Nephron (organoid): Measurements from ENCODE around the gene F5.

Source experiments
- H3K27ac Mint-ChIP-seq, 3 experiments: 2 replicates each; pipeline ENCODE4 v1.8.0; 2020; ENCODE audit warnings: mixed read lengths in 3 of 3, mild to moderate bottlenecking in 2 of 3, moderate library complexity in 1 of 3
- H3K27me3 Mint-ChIP-seq: 2 replicates; pipeline ENCODE4 v1.8.0; 2021; ENCODE audit warnings: low read depth, mild to moderate bottlenecking, moderate library complexity, mixed read lengths
- H3K36me3 Mint-ChIP-seq: 2 replicates; pipeline ENCODE4 v1.8.0; 2020; ENCODE audit warnings: low read depth, mixed read lengths
- H3K4me1 Mint-ChIP-seq: 2 replicates; pipeline ENCODE4 v1.8.0; 2020; ENCODE audit warnings: mixed read lengths
- H3K4me3 Mint-ChIP-seq, 3 experiments: 2 replicates each; pipeline ENCODE4 v1.8.0; 2020; ENCODE audit warnings: mild to moderate bottlenecking in 3 of 3, mixed read lengths in 3 of 3, moderate library complexity in 2 of 3
- H3K9me3 Mint-ChIP-seq: 2 replicates; pipeline ENCODE4 v1.8.0; 2020; ENCODE audit warnings: mixed read lengths
- TF ChIP-seq, protein P1 (sequence below), 3 experiments: fragments of 200-600 bp; sonication (generic); IDR thresholded peaks; one replicate each; pipeline ENCODE4 v1.5.0; 2021; ENCODE audit warnings: antibody characterized with exemption in 3 of 3; ENCODE audit not compliant: unreplicated experiment in 3 of 3

F5 gene

DNA sequence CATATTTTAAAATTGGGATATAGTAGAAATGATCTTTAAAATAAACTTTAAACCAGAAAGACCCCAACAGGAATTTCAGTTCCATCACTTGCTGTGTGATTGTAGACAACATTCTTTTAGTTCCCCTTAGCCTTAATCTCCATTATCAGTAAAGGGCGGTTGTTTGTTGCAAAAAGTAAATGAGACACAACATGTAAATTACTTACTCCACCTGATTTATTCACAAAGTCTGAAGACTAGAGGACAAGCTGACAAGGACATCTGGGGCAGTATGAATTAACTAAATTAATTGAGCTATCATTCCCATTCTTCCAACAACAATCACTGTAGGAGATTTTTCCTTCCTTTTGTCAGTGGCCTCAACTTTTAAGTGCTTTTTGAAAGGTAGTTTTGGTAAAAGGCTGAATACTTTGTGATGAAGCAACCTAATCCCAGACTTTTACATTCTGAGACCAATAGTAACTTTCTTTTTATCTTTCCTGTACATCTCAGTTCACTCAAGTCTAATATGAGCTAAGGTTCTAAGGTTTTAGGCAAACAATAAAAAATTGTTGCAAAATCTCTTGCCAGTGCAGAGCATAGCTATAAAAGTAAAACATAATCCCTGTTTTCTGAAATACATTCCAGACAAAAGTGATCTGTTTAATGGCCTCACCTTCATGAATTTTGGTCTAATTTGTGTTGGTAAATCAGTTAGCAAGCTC is 106.8 kb downstream of the F5 start:
- Mint-ChIP-seq H3K27ac (no peak overlapping the region), H3K27me3 (no peaks in the 10 kb centered on the region)

DNA sequence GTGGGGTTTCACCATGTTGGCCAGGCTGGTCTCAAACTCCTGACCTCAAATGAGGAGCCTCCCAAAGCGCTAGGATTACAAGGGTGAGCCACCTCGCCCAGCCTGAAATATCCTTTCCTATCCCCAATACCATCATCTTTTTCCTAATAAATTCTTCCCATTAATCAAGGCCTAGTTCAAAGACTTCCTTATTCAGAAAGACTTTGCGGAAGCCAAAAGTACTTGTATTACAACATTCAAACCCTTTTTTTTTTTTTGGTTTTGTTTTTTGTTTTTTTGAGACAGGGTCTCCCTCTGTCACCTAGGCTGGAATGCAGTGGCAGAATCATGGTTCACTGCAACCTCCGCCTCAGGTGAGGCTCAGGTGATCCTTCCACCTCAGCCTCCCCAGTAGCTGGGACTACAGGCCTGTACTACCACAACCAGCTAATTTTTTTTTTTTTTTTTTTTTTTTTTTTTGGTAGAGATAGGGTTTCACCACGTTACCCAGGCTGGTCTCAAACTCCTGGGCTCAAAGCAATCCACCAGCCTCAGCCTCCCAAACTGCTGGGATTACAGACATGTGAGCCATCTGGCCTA is 108.1 kb downstream of the F5 start:
- Mint-ChIP-seq H3K9me3 (no peaks in the 10 kb centered on the region), H3K4me1 (peaks cover 9% of the 10 kb centered on the region), H3K36me3 (peaks cover 10% of the 10 kb centered on the region)

More for the DNA sequence above, 106.8 kb downstream of the F5 start:
- H3K9me3 Mint-ChIP-seq, result no peaks in the 10 kb centered on the region
- TF ChIP-seq, protein P1, sequence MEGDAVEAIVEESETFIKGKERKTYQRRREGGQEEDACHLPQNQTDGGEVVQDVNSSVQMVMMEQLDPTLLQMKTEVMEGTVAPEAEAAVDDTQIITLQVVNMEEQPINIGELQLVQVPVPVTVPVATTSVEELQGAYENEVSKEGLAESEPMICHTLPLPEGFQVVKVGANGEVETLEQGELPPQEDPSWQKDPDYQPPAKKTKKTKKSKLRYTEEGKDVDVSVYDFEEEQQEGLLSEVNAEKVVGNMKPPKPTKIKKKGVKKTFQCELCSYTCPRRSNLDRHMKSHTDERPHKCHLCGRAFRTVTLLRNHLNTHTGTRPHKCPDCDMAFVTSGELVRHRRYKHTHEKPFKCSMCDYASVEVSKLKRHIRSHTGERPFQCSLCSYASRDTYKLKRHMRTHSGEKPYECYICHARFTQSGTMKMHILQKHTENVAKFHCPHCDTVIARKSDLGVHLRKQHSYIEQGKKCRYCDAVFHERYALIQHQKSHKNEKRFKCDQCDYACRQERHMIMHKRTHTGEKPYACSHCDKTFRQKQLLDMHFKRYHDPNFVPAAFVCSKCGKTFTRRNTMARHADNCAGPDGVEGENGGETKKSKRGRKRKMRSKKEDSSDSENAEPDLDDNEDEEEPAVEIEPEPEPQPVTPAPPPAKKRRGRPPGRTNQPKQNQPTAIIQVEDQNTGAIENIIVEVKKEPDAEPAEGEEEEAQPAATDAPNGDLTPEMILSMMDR (IDR thresholded peaks at IDR 0.05; ENCODE audit: unreplicated experiment in 3 of 3), result no peak
- H3K4me1 Mint-ChIP-seq, result peaks cover 22% of the 10 kb centered on the region
- no peak overlapping the region for H3K4me3 Mint-ChIP-seq
- peaks cover 10% of the 10 kb centered on the region for H3K36me3 Mint-ChIP-seq

DNA sequence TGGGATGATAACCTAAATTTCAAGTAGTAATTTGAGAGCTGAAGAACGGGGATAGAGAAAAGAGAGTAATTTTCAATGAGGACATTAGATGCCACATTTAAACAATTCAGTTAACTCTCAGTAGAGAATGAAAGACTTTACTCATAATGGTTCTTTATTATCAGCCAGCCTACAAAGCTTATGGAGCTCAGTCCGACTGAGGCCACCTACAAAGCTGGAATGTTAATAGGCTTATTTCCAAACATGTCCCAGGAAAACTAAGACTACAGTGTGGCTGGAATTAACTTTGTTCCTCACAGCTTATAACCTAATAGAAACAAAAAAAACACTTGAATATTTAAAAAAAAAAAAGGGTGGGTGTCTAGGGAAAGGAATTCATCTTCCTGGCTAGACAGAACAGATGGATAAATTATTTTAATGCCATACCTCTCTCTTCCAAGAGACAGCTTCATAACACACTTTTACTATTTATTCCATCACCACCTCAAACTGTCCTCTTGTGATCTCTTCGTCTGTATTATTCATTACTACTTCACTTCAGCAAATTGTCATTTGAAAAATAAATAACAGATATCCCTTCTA is 110.4 kb downstream of the F5 start:
- H3K27ac Mint-ChIP-seq, result no peak overlapping the region
- TF ChIP-seq, protein P1 (IDR thresholded peaks at IDR 0.05; ENCODE audit: unreplicated experiment in 3 of 3), result no peak
- peaks cover 10% of the 10 kb centered on the region for H3K36me3 Mint-ChIP-seq
- no peak overlapping the region for H3K4me3 Mint-ChIP-seq
- H3K9me3 Mint-ChIP-seq, result no peaks in the 10 kb centered on the region
- no peaks in the 10 kb centered on the region for H3K27me3 Mint-ChIP-seq
- H3K4me1 Mint-ChIP-seq, result no peaks in the 10 kb centered on the region

More for the DNA sequence above, 108.1 kb downstream of the F5 start:
- TF ChIP-seq, protein P1 (IDR thresholded peaks at IDR 0.05; ENCODE audit: unreplicated experiment in 3 of 3), result no peak
- Mint-ChIP-seq H3K27ac (no peak overlapping the region), H3K27me3 (no peaks in the 10 kb centered on the region), H3K4me3 (no peak overlapping the region)

DNA sequence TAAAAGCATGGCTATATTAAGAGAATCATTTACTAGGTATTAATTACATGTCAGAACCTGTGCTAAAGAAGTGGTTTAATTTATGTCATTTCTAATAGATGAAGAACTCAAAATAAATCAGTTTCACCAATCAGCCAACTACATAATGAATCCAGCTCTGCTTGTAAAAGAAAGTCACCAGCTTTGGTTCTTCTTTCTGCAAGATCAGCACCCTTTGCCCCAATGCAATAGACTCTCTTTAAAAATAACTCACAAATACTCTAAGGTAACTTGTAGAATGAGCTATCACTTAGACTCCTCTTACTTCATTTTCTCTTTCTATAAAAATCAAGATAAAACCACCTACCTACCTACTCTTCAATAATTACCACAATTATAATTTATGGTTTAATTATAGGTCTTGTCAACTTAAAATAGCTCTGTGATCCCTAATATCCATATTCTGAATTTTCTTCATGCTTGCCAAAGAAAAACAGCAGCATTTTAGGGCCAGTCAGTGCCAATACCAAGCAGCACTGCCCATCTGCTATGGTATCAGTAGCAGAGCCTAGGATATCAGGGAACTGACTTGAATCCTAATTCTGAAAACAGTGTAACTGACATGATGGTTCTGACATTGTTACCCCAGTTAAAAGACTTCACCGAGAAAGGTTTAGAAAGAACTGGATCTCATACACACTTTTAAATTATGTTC is 111.8 kb downstream of the F5 start:
- peaks cover 10% of the 10 kb centered on the region for H3K36me3 Mint-ChIP-seq
- H3K9me3 Mint-ChIP-seq, result no peaks in the 10 kb centered on the region
- TF ChIP-seq, protein P1 (IDR thresholded peaks at IDR 0.05; ENCODE audit: unreplicated experiment in 3 of 3), result no peak
- H3K4me1 Mint-ChIP-seq, result no peaks in the 10 kb centered on the region
- H3K27ac Mint-ChIP-seq, result no peak overlapping the region
- H3K27me3 Mint-ChIP-seq, result no peaks in the 10 kb centered on the region
- H3K4me3 Mint-ChIP-seq, result no peak overlapping the region

DNA sequence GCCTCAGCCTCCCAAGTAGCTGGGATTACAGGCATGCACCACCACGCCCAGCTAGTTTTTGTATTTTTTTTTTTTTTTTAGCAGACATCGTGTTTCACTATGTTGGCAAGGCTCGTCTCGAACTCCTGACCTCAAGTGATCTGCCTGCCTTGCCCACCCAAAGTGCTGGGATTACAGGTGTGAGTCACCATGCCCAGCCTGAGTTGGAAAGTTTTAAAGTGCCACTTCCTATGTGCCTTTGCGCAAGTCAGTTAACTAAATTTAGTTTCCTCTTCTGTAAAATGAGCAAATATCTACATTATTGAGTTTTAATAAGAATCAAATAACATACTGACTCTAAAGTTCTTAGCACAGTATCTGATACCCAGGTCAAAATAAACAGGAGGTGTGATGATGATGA is 112.9 kb downstream of the F5 start:
- TF ChIP-seq, protein P1 (IDR thresholded peaks at IDR 0.05; ENCODE audit: unreplicated experiment in 3 of 3), result no peak
- Mint-ChIP-seq H3K4me3 (no peak overlapping the region), H3K36me3 (peaks cover 10% of the 10 kb centered on the region), H3K4me1 (no peaks in the 10 kb centered on the region), H3K27me3 (no peaks in the 10 kb centered on the region), H3K27ac (no peak overlapping the region), H3K9me3 (no peaks in the 10 kb centered on the region)
